ENCODE measurements around the gene THY1. TPM values are rescaled to one million over a fixed set of nuclear protein-coding genes. Genes with fewer than 3 reads are reported as not detected.

Gene THY1
- total RNA-seq, 2 experiments from 2014 or later: 0.18 to 0.91 TPM

Other genes with a start within 250 kb of the THY1 start
- under 1 TPM in 1 of 2 experiments, not detected in 1; 0.21 TPM for gene NHERF4, start 237.7 kb downstream of the THY1 start, total RNA-seq
- 10 to 100 TPM; 29.3 to 33.2 TPM for gene CBL, start 216.8 kb downstream of the THY1 start, total RNA-seq
- 1 to 10 TPM; 6.8 to 6.9 TPM for gene MCAM, start 106.0 kb downstream of the THY1 start, total RNA-seq
- gene RNF26, start 88.6 kb downstream of the THY1 start, total RNA-seq: 10 to 100 TPM; 29.9 TPM
- gene C1QTNF5, start 82.3 kb downstream of the THY1 start, total RNA-seq: not detected
- not detected for gene MFRP, start 76.5 kb downstream of the THY1 start, total RNA-seq
- under 1 TPM; 0.58 to 0.71 TPM for gene USP2, start 41.5 kb downstream of the THY1 start, total RNA-seq

All from activated CD4-positive, alpha-beta T cell treated with anti-CD3 and anti-CD28 coated beads for 36 hours (primary cell).